ENCODE measurements around the gene PARVB.

Gene PARVB

GRCh38 chr22:44063462-44064371 lies 39.6 kb downstream of the PARVB start:
- no peak for FAIRE-seq

GRCh38 chr22:44067033-44067432 lies 42.9 kb downstream of the PARVB start:
- no peak for FAIRE-seq

- no peak for FAIRE-seq
These were observed 43.8 kb downstream of the PARVB start for GRCh38 chr22:44067901-44068300.

GRCh38 chr22:44068422-44069191 lies 44.5 kb downstream of the PARVB start:
- FAIRE-seq: no peak

GRCh38 chr22:44070029-44070428 lies 45.9 kb downstream of the PARVB start:
- FAIRE-seq: no peak

GRCh38 chr22:44071781-44072326 lies 47.8 kb downstream of the PARVB start:
- FAIRE-seq: no peak

GRCh38 chr22:44074337-44074984 lies 50.4 kb downstream of the PARVB start:
- FAIRE-seq: no peak

GRCh38 chr22:44075022-44075421 lies 50.9 kb downstream of the PARVB start:
- FAIRE-seq: no peak

- no peak for FAIRE-seq
These were observed 51.6 kb downstream of the PARVB start for GRCh38 chr22:44075670-44076069.

- no peak for FAIRE-seq
These were observed 52.7 kb downstream of the PARVB start for GRCh38 chr22:44076825-44077224.

GRCh38 chr22:44080936-44081861 lies 57.1 kb downstream of the PARVB start:
- FAIRE-seq: no peak

GRCh38 chr22:44082801-44083200 lies 58.7 kb downstream of the PARVB start:
- no peak for FAIRE-seq

GRCh38 chr22:44084044-44084772 lies 60.1 kb downstream of the PARVB start:
- FAIRE-seq: no peak

- FAIRE-seq: no peak
These were observed 61.7 kb downstream of the PARVB start for GRCh38 chr22:44085743-44086270.

- no peak for FAIRE-seq
These were observed 62.4 kb downstream of the PARVB start for GRCh38 chr22:44086271-44087088.

- FAIRE-seq: no peak
These were observed 63.0 kb downstream of the PARVB start for GRCh38 chr22:44087089-44087430.

GRCh38 chr22:44088976-44089570 lies 65.0 kb downstream of the PARVB start:
- no peak for FAIRE-seq

GRCh38 chr22:44089717-44090570 lies 65.8 kb downstream of the PARVB start:
- no peak for FAIRE-seq

GRCh38 chr22:44090571-44090905 lies 66.4 kb downstream of the PARVB start:
- no peak for FAIRE-seq

Data from colon (tissue), 2 donors.